Urinary bladder (tissue), 4 donors: ENCODE data around the gene PSG3. TPM values are rescaled to one million over a fixed set of nuclear protein-coding genes. Genes with fewer than 3 reads are reported as not detected.
"Not testable (repeated sequence)": the region's sequence is repeated elsewhere in the genome, so short reads cannot be mapped to it uniquely, and the experiment has no call there.

ENCODE experiments used
- DNase-seq: peaks from one replicate; pipeline ENCODE4 v3.0.0-alpha.2; 2015; ENCODE audit errors: extremely low spot score
- H3K27ac ChIP-seq: one replicate; pipeline ENCODE4 v1.5.1; 2013; ENCODE audit warnings: low read depth, mild to moderate bottlenecking, moderate library complexity
- H3K36me3 ChIP-seq: one replicate; pipeline ENCODE4 v1.6.1; 2013; ENCODE audit warnings: mild to moderate bottlenecking, moderate library complexity; ENCODE audit not compliant: insufficient read depth
- H3K4me1 ChIP-seq: one replicate; pipeline ENCODE4 v1.6.1; 2013; ENCODE audit warnings: mild to moderate bottlenecking, moderate library complexity; ENCODE audit not compliant: insufficient read depth
- H3K4me3 ChIP-seq: one replicate; pipeline ENCODE4 v1.5.1; 2013; ENCODE audit warnings: low read depth, low read length
- whole genome bisulfite sequencing: extraction: QIAGEN DNeasy Blood & Tissue Kit; methylation state at CpG from one replicate; pipeline ENCODE4 v1.1.7; 2013; 5-methylcytosine and 5-hydroxymethylcytosine counted together
- polyA plus RNA-seq: library from polyadenylated mRNA; stranded (reverse); fragments of 200-250 nt; gene quantifications from one replicate; pipeline ENCODE4 v1.2.3, GENCODE V29; 2013
- total RNA-seq: library from RNA; depleted of rRNA; stranded (reverse); fragments of >200 nt; gene quantifications from one replicate; pipeline ENCODE4 v1.2.3, GENCODE V29; 2014
- donor health status: healthy with polysubstance abuse.
- donor health status: healthy.

PSG3 gene
- total RNA-seq (not detected), polyA plus RNA-seq (not detected)

- 63% methylated on average over 4 of the region's 4 CpGs for WGBS
- not testable (repeated sequence) for H3K4me1 ChIP-seq
Measured at GRCh38 chr19:42740381-42740780, at the start of gene PSG3. PSG3 (minus strand) TSS chr19:42740481; CDS start chr19:42740384, 97 bp downstream.

GRCh38 chr19:42788766-42789165, 48.5 kb upstream of the PSG3 start:
- DNase-seq, H3K36me3 ChIP-seq, H3K27ac ChIP-seq, H3K4me1 ChIP-seq, H3K4me3 ChIP-seq: not testable (repeated sequence)
- WGBS = 84% methylated on average over 2 of the region's 2 CpGs

More at GRCh38 chr19:42740381-42740780, at the start of gene PSG3:
- not testable (repeated sequence) for H3K27ac ChIP-seq, DNase-seq, H3K36me3 ChIP-seq, H3K4me3 ChIP-seq

GRCh38 chr19:42787766-42788165, 47.5 kb upstream of the PSG3 start:
- not testable (repeated sequence) for H3K27ac ChIP-seq, H3K4me1 ChIP-seq, H3K36me3 ChIP-seq, DNase-seq, H3K4me3 ChIP-seq
- WGBS = 57% methylated on average over 2 of the region's 2 CpGs

GRCh38 chr19:42776750-42777612, 36.7 kb upstream of the PSG3 start:
- 40% methylated on average over 12 of the region's 12 CpGs for WGBS
- H3K4me3 ChIP-seq, H3K27ac ChIP-seq, DNase-seq, H3K4me1 ChIP-seq, H3K36me3 ChIP-seq: not testable (repeated sequence)

GRCh38 chr19:42774510-42775158, 34.4 kb upstream of the PSG3 start:
- WGBS = 62% methylated on average over 21 of the region's 21 CpGs
- not testable (repeated sequence) for H3K27ac ChIP-seq, H3K4me1 ChIP-seq, H3K36me3 ChIP-seq, DNase-seq, H3K4me3 ChIP-seq

GRCh38 chr19:42767319-42767718, 27.0 kb upstream of the PSG3 start:
- 62% methylated on average over 8 of the region's 8 CpGs for WGBS
- not testable (repeated sequence) for DNase-seq, H3K36me3 ChIP-seq, H3K4me3 ChIP-seq, H3K27ac ChIP-seq, H3K4me1 ChIP-seq

GRCh38 chr19:42766871-42767270, 26.6 kb upstream of the PSG3 start:
- DNase-seq, H3K27ac ChIP-seq: not testable (repeated sequence)
- 90% methylated on average over 12 of the region's 12 CpGs for WGBS

GRCh38 chr19:42764836-42765235, 24.6 kb upstream of the PSG3 start:
- H3K36me3 ChIP-seq = no peaks in the 10 kb centered on the region
- H3K4me1 ChIP-seq = no peaks in the 10 kb centered on the region
- no peak overlapping the region for H3K4me3 ChIP-seq
- DNase-seq = no peak
- 80% methylated on average over 3 of the region's 3 CpGs for WGBS
- no peak overlapping the region for H3K27ac ChIP-seq

More at GRCh38 chr19:42766871-42767270, 26.6 kb upstream of the PSG3 start:
- not testable (repeated sequence) for H3K36me3 ChIP-seq, H3K4me1 ChIP-seq, H3K4me3 ChIP-seq

GRCh38 chr19:42762789-42763188, 22.5 kb upstream of the PSG3 start:
- no peak overlapping the region for H3K27ac ChIP-seq
- no peak for DNase-seq
- H3K36me3 ChIP-seq = no peaks in the 10 kb centered on the region
- H3K4me1 ChIP-seq = no peaks in the 10 kb centered on the region
- 89% methylated on average over 2 of the region's 2 CpGs for WGBS
- no peak overlapping the region for H3K4me3 ChIP-seq

- H3K4me3 ChIP-seq, DNase-seq, H3K27ac ChIP-seq, H3K4me1 ChIP-seq, H3K36me3 ChIP-seq: not testable (repeated sequence)
- WGBS = 62% methylated on average over 1 of the region's 1 CpG
Measured at GRCh38 chr19:42761924-42762295, 21.6 kb upstream of the PSG3 start.

- H3K4me3 ChIP-seq, H3K4me1 ChIP-seq, DNase-seq, H3K27ac ChIP-seq, H3K36me3 ChIP-seq: not testable (repeated sequence)
- WGBS = 48% methylated on average over 7 of the region's 7 CpGs
Measured at GRCh38 chr19:42760954-42761923, 21.0 kb upstream of the PSG3 start.

- H3K4me1 ChIP-seq, DNase-seq, H3K36me3 ChIP-seq, H3K4me3 ChIP-seq, H3K27ac ChIP-seq: not testable (repeated sequence)
- 17% methylated on average over 3 of the region's 3 CpGs for WGBS
Measured at GRCh38 chr19:42758667-42759066, 18.4 kb upstream of the PSG3 start.

- not testable (repeated sequence) for H3K27ac ChIP-seq, DNase-seq, H3K4me3 ChIP-seq, H3K36me3 ChIP-seq, H3K4me1 ChIP-seq
- 95% methylated on average over 1 of the region's 1 CpG for WGBS
Measured at GRCh38 chr19:42752246-42752645, 12.0 kb upstream of the PSG3 start.
